HCEC 1CT (cell line): Measurements from ENCODE around the gene PHAX.
"Not testable (repeated sequence)": the region's sequence is repeated elsewhere in the genome, so short reads cannot be mapped to it uniquely, and the experiment has no call there.

ENCODE experiments used
- DNase-seq: peaks from one replicate; pipeline ENCODE4 v3.0.0-alpha.2; 2017

The PHAX gene, protein sequence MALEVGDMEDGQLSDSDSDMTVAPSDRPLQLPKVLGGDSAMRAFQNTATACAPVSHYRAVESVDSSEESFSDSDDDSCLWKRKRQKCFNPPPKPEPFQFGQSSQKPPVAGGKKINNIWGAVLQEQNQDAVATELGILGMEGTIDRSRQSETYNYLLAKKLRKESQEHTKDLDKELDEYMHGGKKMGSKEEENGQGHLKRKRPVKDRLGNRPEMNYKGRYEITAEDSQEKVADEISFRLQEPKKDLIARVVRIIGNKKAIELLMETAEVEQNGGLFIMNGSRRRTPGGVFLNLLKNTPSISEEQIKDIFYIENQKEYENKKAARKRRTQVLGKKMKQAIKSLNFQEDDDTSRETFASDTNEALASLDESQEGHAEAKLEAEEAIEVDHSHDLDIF

GRCh38 chr5:126600631-126601511, at the start of gene PHAX:
TSS of gene PHAX (plus strand) at chr5:126600947. CDS start at chr5:126600963, 16 bp downstream.
- peak; percentile 87 for DNase-seq

DNA sequence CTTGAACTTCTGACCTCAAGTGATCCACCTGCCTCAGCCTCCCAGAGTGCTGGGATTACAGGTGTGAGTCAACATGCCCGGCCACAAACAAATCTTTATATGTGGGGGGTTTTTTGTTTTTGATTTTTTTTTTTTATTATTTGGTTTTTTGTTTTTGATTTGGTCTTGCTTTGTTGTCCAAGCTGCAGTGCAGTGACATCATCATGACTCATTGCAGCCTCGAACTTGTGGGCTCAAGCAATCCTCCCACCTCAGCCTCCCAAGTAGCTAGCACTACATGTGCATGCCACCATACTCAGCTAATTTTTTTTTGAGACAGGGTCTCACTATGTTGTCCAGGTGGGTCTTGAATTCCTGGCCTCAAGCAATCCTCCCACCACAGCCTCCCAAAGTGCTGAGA, 48.1 kb upstream of the PHAX start:
- DNase-seq: no peak

DNA sequence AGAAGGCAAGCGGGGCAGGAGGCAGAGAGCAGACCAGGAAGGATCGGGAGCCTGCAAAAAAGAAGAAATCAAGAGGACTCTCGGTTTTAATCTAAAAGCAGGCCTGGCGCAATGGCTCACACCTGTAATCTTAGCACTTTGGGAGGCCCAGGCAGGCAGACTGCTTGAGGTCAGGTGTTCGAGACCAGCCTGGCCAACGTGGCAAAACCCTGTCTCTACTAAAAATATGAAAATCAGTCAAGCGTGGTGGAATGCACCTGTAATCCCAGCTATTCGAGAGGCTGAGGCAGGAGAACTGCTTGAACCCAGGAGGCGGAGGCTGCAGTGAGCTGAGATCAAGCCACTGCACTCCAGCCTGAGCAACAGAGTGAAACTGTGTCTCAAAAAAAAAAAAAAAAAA, 45.6 kb upstream of the PHAX start:
- DNase-seq: not testable (repeated sequence)

DNA sequence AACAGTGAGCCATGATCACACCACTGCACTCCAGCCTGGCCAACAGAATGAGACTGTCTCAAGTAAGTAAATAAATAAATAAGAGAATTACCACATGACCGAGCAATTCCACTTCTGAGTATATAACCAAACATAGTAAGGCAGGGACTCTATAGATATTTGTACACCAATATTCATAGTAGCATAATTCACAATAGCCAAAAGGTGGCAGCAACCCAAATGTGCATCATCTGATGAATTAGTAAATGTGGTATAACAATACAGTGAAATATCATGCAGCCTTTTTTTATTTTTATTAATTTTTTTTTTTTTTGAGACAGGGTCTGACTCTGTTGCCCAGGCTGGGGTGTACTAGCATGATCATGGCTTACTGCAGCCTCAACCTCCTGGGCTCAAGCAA, 38.8 kb upstream of the PHAX start:
- DNase-seq: peak; percentile 28

DNA sequence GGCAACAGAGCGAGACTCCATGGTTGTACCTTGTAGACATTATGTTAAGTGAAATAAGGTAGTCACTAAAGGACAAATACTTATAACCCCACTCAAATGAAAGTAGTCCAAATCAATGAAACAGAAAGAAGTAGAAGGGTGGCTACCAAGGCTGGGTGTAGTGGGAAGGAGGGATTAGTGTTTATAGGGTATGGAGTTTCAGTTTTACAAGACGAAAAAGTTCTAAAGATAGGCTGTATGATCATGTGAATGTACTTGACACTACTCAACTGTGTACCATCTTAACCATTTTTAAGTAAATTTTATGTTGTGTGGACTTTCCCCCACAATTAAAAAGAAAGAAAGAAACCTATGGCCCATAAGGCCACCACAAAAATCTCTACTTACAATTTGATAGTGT, 37.9 kb upstream of the PHAX start:
- DNase-seq: no peak

GRCh38 chr5:126568206-126568755, 32.5 kb upstream of the PHAX start:
- DNase-seq: no peak

- no peak for DNase-seq
Measured at GRCh38 chr5:126575644-126576043, 25.1 kb upstream of the PHAX start.

DNA sequence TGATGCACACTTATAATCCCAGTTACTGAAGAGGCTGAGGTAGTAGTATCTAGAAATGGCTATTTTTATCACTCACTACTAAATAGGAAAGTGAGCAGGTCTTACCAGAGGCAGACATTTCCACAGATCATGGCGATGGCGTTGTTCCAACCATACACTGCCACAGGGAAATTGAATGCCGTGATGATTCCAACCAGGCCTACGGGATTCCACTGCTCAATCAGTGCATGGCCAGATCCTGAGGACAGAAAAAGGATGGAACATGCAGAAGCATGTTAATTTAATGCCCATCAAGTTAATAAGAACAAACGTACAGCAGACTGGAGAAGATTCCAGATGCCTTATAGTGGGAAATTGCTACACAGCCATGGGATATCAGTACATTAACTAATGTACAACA, 23.8 kb upstream of the PHAX start:
- no peak for DNase-seq

DNA sequence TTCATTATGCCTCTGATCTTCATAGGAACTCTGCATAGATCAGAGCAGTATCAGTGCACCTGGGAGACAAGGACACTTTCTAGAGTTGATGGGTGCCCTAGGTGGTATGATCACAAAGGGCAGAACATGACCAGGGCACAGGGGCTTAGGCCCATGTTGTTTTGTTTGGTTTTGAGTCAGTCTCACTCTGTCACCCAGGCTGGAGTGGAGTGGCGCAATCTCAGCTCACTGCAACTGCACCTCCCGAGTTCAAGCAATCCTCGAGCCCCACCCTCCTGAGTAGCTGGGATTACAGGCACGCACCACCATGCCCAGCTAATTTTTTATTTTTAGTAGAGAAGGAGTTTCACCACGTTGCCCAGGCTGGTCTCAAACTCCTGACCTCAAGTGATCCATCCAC, 23.3 kb upstream of the PHAX start:
- no peak for DNase-seq

- no peak for DNase-seq
Measured at GRCh38 chr5:126579716-126580115, 21.0 kb upstream of the PHAX start.

- DNase-seq: no peak
Measured at GRCh38 chr5:126583761-126584160, 17.0 kb upstream of the PHAX start.

DNA sequence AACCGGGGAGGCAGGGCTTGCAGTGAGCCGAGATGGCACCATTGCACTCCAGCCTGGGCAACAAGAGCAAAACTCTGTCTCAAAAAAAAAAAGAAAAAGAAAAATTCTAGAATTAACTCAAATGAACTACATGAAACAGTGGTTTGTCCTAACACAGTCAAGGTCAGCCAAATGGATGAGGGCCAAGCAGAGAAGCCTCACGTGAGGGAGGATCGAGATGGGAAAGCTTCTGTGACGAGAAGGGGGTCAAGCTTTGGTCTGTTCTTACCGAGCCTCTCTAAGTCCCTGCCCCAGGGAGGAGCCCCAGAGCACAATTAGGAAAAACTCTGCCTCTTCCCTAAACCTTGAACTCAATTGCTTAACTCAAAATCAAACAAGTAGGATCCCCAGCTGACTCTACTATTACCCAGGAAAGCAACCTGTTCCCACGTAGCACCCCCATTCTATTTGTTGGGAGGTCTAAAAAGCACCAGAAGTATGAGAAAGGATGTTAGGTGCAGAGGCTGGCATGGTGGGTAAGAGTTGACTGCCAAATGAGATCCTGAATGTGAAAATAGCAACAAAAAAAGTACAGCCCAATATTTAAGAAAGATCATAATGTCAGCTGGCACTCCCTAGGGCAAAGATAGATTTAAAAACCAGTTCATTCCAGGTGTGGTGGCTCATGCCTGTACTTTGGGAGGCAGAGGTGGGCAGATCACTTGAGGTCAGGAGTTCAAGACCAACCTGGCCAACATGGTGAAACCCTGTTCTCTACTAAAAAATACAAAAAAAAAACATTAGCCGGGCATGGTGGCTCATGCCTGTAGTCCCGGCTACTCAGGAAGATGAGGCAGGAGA, 13.0 kb upstream of the PHAX start:
- DNase-seq: no peak

DNA sequence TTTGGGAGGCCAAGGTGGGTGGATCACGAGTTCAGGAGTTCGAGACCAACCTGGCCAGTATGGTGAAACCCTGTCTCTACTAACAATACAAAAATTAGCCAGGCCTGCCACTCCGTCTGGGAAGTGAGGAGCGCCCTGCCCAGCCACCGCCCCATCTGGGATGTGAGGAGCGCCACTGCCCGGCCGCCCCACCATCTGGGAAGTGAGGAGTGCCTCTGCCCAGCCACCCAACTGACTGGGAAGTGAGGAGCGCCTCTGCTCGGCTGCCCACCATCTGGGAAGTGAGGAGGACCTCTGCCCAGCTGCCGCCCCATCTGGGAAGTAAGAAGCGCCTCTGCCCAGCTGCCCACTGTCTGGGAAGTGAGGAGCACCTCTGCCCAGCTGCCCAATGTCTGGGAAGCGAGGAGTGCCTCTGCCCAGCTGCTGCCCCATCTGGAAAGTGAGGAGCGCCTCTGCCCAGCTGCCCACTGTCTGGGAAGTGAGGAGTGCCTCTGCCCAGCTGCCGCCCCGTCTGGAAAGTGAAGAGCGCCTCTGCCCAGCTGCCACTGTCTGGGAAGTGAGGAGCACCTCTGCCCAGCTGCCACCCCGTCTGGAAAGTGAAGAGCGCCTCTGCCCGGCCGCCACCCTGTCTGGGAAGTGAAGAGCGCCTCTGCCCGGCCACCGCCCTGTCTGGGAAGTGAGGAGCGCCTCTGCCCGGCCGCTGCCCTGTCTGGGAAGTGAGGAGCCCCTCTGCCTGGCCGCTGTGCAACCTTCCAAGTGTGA, 11.0 kb upstream of the PHAX start:
- DNase-seq: no peak

GRCh38 chr5:126591549-126591948, 9.2 kb upstream of the PHAX start:
- DNase-seq: no peak

DNA sequence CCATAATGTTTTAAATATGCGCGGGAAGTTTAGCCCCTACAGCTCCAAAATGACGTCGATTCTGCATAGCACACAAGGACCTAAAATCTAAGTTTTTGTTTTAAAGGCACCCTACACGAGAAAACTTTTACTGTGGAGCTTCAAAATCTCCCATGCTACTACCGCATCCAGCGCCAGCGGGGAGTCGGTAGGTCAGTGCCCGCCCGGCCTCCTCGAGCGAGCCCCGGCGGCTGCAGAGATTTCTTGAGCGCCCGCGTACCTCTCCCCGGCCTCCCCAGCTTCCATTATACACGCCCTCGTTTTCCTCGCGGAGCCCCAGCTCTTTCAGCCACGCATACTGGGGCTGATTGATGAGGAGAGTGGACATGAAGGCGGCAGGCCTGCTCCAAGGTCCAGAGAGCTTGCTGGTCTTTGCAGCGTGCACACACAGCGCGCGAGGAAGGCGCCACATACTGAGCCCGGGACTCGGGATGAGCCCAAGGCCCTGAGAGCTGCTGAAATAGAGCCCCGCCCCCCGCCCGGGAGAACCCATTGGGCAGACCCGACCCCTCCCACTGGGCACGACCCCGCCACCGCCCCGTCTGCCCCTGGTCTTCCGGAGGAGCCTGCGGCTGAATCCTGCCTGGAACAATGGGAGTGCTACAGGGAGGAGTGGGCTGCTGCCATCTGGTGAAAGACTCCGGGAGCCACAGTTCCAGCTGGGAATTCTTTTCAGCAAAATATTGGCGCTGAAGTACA, 5.8 kb upstream of the PHAX start, which contains the start of gene ALDH7A1:
Gene ALDH7A1 (minus strand): TSS at position 472 of the 738 bp plus-strand sequence. CDS start 21 bp downstream, at position 451.
- DNase-seq: peak; percentile 88

DNA sequence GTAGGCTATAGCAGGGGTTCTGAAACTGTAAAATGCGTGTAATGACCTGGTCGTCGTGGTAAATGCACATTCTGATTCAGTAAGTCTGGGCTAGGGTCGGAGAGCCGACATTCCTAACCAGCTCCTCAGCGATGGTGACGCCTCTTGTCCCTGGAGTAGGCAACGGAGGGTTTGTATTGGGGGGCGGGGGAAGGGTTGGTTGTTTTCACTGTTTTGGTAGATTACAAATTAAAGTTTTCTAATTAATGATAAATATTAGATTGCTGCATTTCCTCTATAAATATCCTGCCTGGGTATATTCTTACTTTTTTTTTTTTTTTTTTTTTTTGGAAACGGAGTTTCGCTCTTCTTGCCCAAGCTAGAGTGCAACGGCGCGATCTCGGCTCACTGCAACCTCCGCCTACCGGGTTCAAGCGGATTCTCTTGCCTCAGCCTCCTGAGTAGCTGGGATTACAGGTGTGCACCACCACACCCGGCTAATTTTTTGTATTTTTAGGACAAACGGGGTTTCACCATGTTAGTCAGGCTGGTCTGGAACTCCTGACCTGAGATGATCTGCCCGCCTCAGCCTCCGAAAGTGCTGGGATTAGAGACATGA, 5.2 kb upstream of the PHAX start:
- DNase-seq: no peak

DNA sequence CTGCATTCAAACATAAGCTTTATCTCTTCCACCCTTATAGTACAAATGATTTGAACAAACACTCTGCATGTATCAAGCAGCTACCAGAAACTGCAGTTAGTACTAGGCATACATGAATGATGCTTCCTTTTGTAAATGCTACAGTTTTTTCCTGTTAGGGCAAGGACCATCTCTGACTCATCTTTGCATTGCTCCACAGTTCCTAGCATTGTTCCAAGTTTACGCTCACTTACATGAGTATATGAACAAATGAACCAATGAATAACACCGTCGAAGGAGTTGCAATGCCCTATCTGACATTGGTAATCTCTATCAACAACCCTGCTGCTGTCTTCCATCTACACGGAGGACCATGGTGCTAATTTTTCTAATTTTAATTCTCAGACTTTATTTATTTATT, 3.6 kb upstream of the PHAX start:
- DNase-seq: peak; percentile 77

DNA sequence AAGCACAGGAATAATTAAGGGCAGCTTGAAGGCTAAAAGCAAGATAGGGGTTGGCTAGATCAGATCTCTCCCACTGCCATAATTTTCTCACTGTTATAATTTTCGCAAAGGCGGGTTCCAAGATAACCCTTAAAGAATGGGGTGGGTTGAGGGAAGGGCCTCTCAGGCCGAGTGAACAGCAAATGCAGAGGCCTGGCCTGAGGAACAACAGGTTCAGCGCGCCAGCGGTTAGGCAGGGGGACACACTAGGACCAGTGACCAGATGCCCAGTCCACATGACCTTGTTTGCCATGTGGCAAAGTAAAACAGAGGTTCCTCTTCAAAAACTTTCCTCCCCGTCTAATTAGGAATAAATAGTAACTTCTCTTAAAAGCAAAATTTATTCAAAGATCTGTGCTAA, 1.2 kb upstream of the PHAX start:
- no peak for DNase-seq

DNA sequence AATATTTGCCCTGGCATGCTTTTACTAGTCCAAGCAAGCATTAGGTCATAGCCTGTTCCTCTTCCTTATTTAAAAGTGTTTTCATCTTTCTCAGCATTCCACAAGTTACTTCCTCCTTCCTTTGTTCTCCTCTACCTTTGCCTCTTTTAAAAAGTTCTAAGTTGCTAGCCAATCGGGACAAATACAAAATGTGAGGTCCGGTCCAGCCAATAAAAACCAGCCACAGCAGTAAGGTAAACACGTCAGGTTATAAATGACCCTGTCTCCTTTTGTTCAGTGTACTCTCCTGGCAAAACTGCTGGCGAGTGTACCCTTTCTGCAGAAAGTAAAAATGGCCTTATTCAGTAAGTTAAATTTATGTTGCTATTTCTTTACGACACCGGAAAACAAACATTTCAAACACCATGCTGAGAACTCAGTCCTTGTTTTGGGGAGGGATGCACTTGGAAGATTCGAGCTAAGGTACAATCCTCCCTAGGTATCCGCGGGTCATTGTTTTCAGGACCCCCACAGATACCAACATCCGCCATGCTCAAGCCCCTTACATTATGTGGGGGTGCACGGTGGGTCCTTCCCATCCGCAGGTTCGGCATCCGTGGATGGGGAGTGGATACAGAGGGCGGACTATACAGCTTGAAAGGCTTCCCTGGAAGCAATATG, 646 bp upstream of the PHAX start:
- DNase-seq: not testable (repeated sequence)

DNA sequence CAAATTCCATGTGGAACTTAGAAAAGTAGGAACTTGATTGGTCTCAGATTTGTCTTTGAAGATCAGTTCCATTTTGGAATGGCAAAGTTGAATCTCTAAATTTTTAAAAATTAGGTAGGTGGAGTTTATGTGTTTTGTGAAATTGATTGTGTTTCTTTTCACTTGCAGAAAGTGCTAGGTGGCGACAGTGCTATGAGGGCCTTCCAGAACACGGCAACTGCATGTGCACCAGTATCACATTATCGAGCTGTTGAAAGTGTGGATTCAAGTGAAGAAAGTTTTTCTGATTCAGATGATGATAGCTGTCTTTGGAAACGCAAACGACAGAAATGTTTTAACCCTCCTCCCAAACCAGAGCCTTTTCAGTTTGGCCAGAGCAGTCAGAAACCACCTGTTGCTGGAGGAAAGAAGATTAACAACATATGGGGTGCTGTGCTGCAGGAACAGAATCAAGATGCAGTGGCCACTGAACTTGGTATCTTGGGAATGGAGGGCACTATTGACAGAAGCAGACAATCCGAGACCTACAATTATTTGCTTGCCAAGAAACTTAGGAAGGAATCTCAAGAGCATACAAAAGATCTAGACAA, 2.8 kb downstream of the PHAX start:
- no peak for DNase-seq
